Stimulated activated naive CD4-positive, alpha-beta T cell treated with Interleukin-2 at 50 U/mL for 16 hours (primary cell): Measurements from ENCODE around the gene CDH2.

Source experiments
- DNase-seq: peaks from one replicate; lab custom pipeline; 2025; lab: John Stamatoyannopoulos, UW

CDH2 gene

GRCh38 chr18:28127763-28128658 is 48.9 kb downstream of the CDH2 start:
- DNase-seq = no peak

GRCh38 chr18:28127228-28127627 is 49.7 kb downstream of the CDH2 start:
- no peak for DNase-seq

- no peak for DNase-seq
These were observed 50.2 kb downstream of the CDH2 start for GRCh38 chr18:28126768-28127167.

DNA sequence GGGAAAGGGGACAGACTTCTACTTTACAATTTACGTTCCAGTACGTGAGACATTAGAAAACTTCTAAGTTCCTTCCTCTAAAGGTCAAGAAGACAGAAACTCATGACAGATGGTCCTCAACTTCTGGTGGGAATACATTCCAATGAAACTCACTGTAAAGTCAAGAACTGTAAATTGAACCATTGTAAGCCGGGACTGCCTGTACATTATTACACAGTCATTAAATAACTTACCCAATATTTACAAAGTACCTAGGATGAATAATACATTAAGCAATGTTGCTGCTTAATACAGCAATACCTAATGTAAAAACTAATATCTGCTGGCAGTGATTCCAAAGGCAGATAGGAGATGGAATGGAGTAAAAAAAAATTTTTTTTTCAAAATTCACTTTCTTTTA is 51.9 kb downstream of the CDH2 start:
- DNase-seq = no peak

DNA sequence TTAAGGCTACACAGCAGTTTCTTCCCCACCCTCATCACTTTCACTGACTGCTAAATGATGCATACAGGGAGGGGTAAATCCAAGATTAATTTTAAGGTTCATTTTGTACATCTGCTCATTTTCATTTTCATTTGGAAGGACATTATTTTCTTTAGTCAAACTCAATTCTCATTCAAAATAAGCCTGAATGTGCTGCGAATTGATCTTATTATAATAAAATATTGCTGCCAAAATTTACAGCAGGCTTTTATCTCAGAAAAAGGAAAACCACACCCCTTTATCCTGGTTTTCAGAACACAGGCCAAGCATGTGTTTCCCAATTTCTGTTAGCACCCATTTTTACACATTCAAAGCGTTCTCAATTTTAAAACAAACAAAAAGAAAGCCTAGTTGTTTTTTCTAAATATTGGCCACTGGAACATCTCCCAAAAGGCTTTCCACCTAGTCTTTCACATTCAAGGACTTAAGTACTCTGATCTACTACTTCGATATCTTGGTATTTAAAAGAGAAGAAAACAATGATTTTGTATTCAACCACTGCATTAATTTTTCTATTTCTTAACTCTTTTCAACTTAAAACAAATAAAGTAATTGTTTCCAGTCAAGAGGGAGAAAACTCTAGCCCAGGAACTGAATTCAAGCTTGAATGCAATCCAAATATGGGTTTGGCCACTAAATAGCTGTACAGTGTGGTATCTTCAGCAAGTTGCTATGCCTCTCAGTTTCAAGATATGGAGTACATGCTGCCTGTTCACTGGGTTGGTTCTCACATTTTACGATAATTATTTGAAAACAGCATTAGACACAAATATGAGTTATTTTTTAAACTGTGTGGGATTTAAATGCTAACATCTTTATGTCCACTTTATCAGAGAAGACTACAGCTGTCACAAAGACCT is 52.5 kb downstream of the CDH2 start:
- no peak for DNase-seq

DNA sequence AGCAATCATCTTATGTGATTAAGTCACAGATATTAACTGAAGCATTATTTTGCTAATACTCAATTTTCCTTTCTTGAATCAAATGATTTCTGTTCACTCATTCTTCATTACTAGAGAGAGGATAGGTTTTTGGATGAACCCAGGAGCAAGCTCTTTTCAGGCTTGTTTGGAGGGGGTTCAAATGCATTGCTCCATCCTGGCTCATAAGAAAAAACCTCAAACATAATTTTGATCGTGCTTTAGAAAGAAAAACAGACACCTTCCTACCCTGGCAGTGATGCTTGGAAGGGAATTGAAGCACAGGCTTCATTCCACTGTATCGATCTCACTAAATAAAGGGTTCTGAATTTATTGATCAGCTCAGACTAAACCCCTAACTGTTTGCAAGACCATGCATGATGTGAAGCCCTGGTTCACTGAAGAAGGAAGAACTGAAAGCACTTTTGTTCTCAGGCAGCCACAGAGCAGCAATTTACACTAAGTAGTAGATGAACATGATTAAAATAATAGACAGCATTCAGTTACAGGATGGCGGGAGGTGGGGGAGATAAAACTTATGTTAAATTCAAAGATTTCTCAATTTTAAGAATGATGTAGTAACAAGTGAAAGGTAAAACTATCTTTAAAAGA is 53.4 kb downstream of the CDH2 start:
- no peak for DNase-seq

DNA sequence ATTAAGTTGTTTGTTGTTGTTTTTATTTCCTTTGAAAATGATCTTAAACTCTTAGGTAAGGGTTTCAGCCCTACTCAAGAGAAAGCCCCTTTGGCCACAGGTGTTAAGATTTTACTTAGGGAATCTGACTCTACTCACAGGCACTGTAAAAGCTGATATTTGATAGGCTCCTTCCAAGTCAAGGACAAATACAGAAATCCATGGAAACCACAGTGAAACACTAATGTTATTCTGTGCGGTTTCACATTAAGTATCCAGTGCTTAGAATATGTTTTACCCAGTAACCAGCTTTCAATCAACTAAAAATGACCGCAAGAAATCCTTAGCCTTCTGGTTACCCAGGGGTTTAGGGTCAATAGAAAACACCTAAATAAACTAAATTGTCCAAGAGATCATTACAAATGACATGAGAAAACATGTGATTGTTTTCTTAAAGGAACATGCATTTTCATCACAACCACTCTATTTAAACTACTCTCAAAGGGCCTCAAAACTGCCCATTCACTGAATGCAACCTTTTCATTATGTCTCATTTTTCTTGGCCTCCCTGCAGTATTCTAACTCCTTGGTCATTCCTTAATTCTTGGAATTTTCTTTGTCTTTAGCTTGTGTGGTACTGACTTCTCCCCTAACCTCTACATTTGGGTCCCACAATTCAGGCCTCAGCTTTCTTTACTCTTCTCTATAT is 56.0 kb downstream of the CDH2 start:
- DNase-seq = no peak

DNA sequence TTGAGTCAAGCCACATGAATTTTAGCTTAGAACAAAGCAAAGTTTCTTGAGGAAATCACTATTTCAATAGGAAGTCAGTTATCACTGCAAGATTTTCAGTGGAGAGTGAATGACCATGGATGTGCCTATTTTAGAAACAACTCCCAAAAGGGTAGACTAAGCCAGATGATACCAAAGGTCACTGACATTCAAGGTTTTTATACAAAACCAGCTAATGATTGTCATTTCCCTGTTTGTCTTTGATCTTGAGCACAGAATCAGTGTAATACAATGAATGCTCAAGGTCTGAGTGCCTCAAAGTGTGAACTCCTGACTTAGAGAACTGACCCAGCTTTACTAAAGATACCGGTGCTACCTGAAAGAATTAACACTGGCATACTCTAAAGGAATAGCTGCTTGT is 60.5 kb downstream of the CDH2 start:
- DNase-seq = no peak

DNA sequence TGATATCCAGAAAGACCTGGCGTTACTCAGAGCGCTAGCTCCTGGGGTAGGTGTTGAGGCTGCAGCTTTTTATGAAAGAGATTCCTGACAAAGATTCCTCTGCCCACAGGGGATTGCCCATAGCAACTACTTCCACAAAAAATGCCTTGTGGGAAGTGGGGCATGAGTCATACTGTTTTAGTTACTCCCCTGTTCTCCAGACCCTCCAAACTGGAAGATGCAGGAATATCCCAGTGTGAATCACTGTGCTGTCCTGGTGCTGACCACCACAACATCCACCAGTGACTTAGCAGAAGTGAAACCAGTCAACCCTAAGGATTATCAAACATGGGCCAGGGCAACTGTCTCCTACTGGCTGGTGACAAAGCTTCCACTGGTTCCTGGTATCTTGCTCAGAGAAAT is 61.8 kb downstream of the CDH2 start:
- no peak for DNase-seq

GRCh38 chr18:28114472-28114871 is 62.5 kb downstream of the CDH2 start:
- no peak for DNase-seq

DNA sequence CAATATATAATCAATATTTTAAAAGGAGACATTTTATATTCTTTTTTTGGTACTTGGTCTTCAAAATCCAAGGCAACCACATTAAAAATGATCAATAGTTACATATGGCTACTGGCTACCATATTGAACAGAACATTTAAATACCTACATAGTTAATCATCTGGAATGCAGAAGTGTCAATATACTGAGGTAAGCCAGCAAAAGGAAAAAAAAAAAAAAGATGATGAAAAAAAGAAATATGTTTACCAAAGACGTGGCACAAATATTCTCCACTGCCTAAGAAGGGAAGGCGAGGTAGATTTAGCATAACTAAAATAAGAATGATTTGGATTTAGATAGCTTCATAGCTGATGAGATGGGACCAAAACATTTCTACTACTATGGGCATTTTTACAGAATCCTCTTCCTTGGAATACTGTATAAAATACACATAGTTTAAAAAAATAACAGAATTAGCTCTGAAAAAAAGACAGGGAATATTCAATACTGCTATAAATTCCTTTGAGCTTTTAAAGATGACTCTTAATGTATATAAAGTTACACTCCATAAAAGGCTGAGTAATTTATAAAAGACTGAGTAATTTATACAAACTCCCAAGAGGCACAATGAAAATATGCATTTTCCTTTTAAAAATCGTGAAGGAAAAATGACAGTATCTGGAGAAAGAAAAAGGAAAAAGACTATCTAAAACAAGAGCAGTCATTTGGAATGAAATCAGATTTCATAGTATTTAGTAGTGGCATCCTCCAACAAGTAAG is 63.5 kb downstream of the CDH2 start:
- no peak for DNase-seq

DNA sequence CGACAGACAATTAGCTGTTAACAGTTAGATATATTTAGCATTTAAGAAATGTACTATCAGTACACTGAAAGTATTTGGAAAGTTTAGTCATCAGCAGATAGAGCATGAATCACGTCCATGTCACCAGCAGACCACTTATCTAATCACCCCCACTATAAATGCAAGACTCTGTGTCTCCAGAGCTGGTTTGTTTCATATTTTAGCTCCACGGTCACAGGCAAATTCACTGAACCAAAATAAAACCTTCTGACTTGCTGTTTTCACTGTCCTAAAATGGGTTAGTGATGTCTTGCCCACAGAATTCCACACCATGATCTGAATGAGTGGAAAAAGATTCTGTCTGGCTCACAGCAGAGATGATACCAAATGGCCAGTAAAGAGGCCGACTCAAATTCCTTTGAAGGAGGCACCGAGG is 64.9 kb downstream of the CDH2 start:
- DNase-seq = no peak

DNA sequence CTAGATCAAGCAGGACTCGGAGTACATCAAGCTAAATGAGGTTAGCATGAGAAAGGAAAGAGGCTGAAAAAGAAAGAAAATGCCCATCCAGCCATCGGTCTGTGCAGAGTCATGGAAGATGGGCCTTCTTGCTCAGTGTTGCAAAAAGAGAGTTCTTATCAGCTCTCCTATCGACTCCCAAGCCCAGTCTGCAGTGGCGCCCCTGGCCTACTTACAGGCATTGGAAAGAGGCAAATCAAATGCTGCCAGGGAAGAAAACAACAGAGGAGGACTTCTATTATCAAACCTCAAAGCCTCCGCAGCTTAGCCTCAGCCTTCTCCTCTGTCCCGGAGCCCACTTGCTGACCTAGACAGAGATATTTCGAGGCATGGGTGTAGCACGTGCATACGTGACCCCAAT is 66.0 kb downstream of the CDH2 start:
- DNase-seq = no peak

DNA sequence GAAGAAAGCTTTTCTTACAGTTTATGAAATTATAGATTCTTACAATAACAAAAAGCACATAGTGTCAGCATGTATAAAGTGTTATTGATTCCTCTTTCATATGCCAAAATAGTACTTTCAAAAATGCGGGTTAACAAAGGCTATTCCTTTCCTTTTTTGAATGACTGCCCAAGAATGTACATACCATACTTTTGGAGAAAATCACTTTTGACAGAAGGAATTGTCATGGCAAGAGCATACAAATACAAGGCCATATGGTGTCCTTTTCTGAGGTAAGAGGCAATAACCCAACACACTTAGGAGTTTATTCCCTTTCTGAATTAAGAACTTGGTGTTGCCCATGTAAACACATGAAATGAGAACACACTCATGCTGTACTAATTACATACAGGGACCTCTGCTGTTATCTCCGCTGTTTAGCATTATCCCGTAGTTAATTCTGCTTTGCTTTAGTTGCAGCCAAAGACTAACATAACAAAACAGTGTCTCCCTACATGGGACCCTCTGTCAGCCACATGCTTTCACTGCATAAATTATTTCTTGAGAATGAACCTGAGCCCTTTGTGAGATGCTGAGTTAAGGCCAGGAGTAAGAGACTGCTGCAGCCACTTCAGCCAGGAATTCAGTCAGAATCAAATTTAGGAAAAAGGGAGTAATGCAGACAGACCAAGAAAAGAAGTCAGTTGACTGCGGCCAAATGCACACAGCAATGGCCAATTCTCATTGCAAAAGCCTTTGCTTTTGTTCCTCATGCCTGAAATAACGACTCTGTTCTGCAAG is 67.0 kb downstream of the CDH2 start:
- no peak for DNase-seq

DNA sequence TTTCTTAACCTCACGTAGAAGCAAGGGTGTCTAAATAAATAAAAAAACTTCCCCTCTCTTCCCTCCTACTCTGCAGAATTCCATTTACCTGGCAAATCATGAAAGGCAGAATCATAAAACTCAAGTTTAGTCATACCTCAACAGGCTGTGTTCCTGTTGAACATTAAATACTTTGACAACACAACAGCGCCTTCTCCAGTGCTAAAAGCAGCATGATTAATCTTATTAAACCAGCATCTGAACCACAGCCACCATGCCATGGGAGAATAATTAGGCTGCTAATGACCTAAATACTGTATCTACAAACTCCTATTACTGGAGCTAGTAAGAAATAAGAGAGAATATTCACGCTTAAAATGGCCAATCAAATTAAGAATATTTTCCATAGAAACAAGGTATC is 68.1 kb downstream of the CDH2 start:
- no peak for DNase-seq

GRCh38 chr18:28108254-28108653 is 68.7 kb downstream of the CDH2 start:
- DNase-seq = no peak

DNA sequence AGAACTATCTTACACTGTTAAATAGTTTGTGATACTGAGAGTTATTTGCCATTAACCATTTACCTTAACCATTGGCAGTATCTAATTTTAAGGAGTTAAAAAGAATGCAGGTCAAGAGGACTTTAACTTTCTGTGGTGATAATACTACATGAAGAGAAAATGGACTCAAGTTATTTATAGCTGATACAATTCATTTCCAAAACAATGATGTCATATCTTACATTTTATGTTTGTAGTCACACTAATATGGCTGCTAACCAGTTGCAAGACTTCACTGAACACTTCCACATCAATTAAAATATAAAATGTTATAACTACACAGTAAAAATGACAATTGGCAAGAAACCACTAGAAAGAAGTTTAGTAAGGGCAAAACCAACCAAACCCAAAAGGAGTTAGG is 77.7 kb downstream of the CDH2 start:
- no peak for DNase-seq

GRCh38 chr18:28095631-28096030 is 81.3 kb downstream of the CDH2 start:
- DNase-seq = no peak

GRCh38 chr18:28095041-28095440 is 81.9 kb downstream of the CDH2 start:
- no peak for DNase-seq

DNA sequence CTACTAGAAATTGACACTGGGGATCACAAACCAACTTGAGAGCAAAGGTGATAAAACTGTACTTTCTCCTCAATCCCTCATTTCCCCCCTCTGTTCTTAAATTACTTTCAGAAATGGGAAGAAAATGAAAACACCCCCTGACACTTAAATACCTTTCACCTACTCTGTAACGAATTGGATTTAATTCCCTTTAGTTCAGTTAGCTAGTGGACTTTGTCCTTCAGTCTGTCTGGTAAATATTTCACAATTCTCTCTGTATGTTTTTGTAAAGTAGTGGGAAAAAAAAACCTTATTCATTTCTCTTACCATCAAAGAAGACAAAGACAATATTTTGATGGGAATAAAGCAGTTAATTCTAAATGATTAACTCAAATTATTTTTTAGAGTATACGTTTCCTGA is 85.7 kb downstream of the CDH2 start:
- no peak for DNase-seq
